IPS DF 19.7 (cell line): ENCODE data around the gene ALDH6A1.
"Not testable (repeated sequence)": the region's sequence is repeated elsewhere in the genome, so short reads cannot be mapped to it uniquely, and the experiment has no call there.

Experiments used
- DNase-seq: peaks from one replicate; pipeline ENCODE4 v3.0.0-alpha.2; 2013; ENCODE audit warnings: low read depth, low spot score

The ALDH6A1 gene

GRCh38 chr14:74084277-74085046 lies at the start of gene ALDH6A1, which contains the start of gene LIN52:
Gene ALDH6A1 (minus strand): TSS chr14:74084453. CDS start chr14:74084394, 59 bp downstream.
Gene LIN52 (plus strand): TSS chr14:74084956. CDS start chr14:74084975, 19 bp downstream.
- DNase-seq = peak; percentile 100

- no peak for DNase-seq
Observed at GRCh38 chr14:74127634-74128033, 43.4 kb upstream of the ALDH6A1 start.

- DNase-seq = no peak
Observed at GRCh38 chr14:74126315-74127013, 42.2 kb upstream of the ALDH6A1 start.

GRCh38 chr14:74125487-74125886 lies 41.2 kb upstream of the ALDH6A1 start:
- not testable (repeated sequence) for DNase-seq

- not testable (repeated sequence) for DNase-seq
Observed at GRCh38 chr14:74111395-74112216, 27.4 kb upstream of the ALDH6A1 start.

- DNase-seq = no peak
Observed at GRCh38 chr14:74109369-74109768, 25.1 kb upstream of the ALDH6A1 start.

GRCh38 chr14:74105381-74105780 lies 21.1 kb upstream of the ALDH6A1 start:
- no peak for DNase-seq

GRCh38 chr14:74089251-74090020 lies 5.2 kb upstream of the ALDH6A1 start:
- no peak for DNase-seq

- no peak for DNase-seq
Observed at GRCh38 chr14:74085828-74086227, 1.6 kb upstream of the ALDH6A1 start.

GRCh38 chr14:74085047-74085637 lies 889 bp upstream of the ALDH6A1 start:
- no peak for DNase-seq

- no peak for DNase-seq
Observed at GRCh38 chr14:74083784-74084276, 423 bp downstream of the ALDH6A1 start.

- DNase-seq = no peak
Observed at GRCh38 chr14:74083161-74083560, 1.1 kb downstream of the ALDH6A1 start.

GRCh38 chr14:74081491-74081890 lies 2.8 kb downstream of the ALDH6A1 start:
- no peak for DNase-seq

GRCh38 chr14:74080820-74081460 lies 3.3 kb downstream of the ALDH6A1 start:
- no peak for DNase-seq

GRCh38 chr14:74077401-74077800 lies 6.9 kb downstream of the ALDH6A1 start:
- no peak for DNase-seq

GRCh38 chr14:74065746-74066575 lies 18.3 kb downstream of the ALDH6A1 start:
- DNase-seq = no peak

GRCh38 chr14:74064883-74065282 lies 19.4 kb downstream of the ALDH6A1 start:
- DNase-seq = no peak

GRCh38 chr14:74064426-74064825 lies 19.8 kb downstream of the ALDH6A1 start:
- no peak for DNase-seq

- DNase-seq = no peak
Observed at GRCh38 chr14:74062809-74063150, 21.5 kb downstream of the ALDH6A1 start.
